Glutamatergic neuron (in vitro differentiated cells): ENCODE data around the gene FGA. TPM values are rescaled to one million over a fixed set of nuclear protein-coding genes. Genes with fewer than 3 reads are reported as not detected.

Experiments
- DNase-seq: peaks from one replicate; pipeline ENCODE4 v3.0.0; 2022
- H3K27ac Mint-ChIP-seq: one replicate; pipeline ENCODE4 v1.8.0; 2020; ENCODE audit warnings: mild to moderate bottlenecking, mixed read lengths, inconsistent platforms; ENCODE audit not compliant: unreplicated experiment
- H3K27me3 Mint-ChIP-seq: one replicate; pipeline ENCODE4 v1.8.0; 2020; ENCODE audit warnings: mild to moderate bottlenecking, moderate library complexity, mixed read lengths, inconsistent platforms; ENCODE audit not compliant: unreplicated experiment
- H3K36me3 Mint-ChIP-seq: one replicate; pipeline ENCODE4 v1.8.0; 2020; ENCODE audit warnings: mild to moderate bottlenecking, mixed read lengths, inconsistent platforms; ENCODE audit not compliant: unreplicated experiment
- H3K4me1 Mint-ChIP-seq: one replicate; pipeline ENCODE4 v1.8.0; 2020; ENCODE audit warnings: mild to moderate bottlenecking, low read depth, mixed read lengths, inconsistent platforms; ENCODE audit not compliant: unreplicated experiment
- H3K4me3 Mint-ChIP-seq: one replicate; pipeline ENCODE4 v1.8.0; 2020; ENCODE audit warnings: mild to moderate bottlenecking, mixed read lengths, inconsistent platforms; ENCODE audit not compliant: unreplicated experiment
- H3K9me3 Mint-ChIP-seq: one replicate; pipeline ENCODE4 v1.8.0; 2020; ENCODE audit warnings: mild to moderate bottlenecking, moderate library complexity, mixed read lengths, inconsistent platforms; ENCODE audit not compliant: unreplicated experiment
- total RNA-seq: library from RNA; stranded (reverse); fragmentation: NEBNext Ultra II Directional; extraction: Animal tissue kit (Norgen Biotek cat#: 25700); gene quantifications from one replicate; pipeline ENCODE4 v1.2.1, GENCODE V29; 2021; ENCODE audit not compliant: unreplicated experiment
- TF ChIP-seq, protein P1 (sequence below): fragments of 200-600 bp; sonication (generic); IDR thresholded peaks from one replicate; pipeline ENCODE4 v1.5.0; 2021; ENCODE audit not compliant: partially characterized antibody, unreplicated experiment

Gene FGA
- total RNA-seq, 1 donor from 2014 or later, result not detected

DNA sequence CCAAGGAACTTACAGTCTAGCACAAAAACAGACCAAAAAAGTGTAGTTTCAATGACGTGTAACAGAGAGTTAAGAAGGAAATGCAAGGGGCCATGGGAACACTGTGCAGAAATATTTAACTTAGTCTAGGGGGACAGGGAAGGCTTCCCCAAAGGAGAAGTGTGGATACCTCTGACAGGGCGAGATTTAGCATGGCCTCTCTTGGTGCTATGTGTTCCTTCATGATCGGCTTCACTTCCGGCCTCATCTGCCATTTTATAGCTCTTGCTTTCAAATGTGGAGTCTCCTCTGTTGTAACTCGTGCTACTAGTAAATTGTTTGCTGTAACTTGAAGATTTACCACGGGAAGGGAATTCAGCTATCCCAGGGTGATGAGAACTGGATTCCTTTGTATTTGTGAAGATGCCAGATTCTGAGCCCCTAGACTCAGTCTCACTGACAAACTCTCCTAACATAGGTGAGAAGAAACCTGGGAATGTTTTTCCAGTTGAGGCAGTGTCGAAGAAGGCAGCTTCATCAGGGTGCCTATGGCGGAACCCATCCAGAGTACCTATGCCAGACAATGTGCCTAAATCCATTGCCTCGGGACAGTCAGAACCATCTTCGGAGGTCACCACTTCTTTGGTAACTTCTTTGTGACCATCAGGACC is 5.0 kb downstream of the FGA start:
- TF ChIP-seq, protein P1, sequence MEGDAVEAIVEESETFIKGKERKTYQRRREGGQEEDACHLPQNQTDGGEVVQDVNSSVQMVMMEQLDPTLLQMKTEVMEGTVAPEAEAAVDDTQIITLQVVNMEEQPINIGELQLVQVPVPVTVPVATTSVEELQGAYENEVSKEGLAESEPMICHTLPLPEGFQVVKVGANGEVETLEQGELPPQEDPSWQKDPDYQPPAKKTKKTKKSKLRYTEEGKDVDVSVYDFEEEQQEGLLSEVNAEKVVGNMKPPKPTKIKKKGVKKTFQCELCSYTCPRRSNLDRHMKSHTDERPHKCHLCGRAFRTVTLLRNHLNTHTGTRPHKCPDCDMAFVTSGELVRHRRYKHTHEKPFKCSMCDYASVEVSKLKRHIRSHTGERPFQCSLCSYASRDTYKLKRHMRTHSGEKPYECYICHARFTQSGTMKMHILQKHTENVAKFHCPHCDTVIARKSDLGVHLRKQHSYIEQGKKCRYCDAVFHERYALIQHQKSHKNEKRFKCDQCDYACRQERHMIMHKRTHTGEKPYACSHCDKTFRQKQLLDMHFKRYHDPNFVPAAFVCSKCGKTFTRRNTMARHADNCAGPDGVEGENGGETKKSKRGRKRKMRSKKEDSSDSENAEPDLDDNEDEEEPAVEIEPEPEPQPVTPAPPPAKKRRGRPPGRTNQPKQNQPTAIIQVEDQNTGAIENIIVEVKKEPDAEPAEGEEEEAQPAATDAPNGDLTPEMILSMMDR, result no peak
- H3K36me3 Mint-ChIP-seq, result no peaks in the 10 kb centered on the region
- H3K4me1 Mint-ChIP-seq, result no peaks in the 10 kb centered on the region
- no peak for DNase-seq
- no peak overlapping the region for H3K27ac Mint-ChIP-seq
- no peak overlapping the region for H3K4me3 Mint-ChIP-seq
- H3K9me3 Mint-ChIP-seq, result no peaks in the 10 kb centered on the region
- H3K27me3 Mint-ChIP-seq, result no peaks in the 10 kb centered on the region

DNA sequence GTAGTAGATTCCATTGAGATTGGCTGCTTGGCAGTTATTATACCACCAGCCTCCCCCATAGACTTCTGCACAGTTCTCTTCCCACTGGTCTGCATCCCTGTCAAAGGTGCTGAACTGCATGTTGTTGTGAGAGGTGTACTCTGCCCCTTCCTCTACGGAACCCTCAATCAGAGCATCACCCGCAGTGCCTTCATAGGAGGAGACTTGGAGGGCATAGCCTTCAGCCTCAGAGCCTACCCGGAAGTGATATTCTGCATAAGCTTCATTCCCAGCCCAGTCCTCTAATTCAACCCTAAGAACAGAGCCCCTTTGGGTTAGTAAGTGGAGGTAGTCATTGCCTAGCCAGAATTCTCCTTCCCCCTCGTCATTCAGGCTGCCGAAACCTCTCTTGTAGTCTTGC is 6.3 kb downstream of the FGA start:
- H3K27ac Mint-ChIP-seq, result no peak overlapping the region
- H3K36me3 Mint-ChIP-seq, result no peaks in the 10 kb centered on the region
- DNase-seq, result no peak
- H3K9me3 Mint-ChIP-seq, result no peaks in the 10 kb centered on the region
- TF ChIP-seq, protein P1, result no peak
- H3K4me3 Mint-ChIP-seq, result no peak overlapping the region
- H3K27me3 Mint-ChIP-seq, result no peaks in the 10 kb centered on the region
- no peaks in the 10 kb centered on the region for H3K4me1 Mint-ChIP-seq

DNA sequence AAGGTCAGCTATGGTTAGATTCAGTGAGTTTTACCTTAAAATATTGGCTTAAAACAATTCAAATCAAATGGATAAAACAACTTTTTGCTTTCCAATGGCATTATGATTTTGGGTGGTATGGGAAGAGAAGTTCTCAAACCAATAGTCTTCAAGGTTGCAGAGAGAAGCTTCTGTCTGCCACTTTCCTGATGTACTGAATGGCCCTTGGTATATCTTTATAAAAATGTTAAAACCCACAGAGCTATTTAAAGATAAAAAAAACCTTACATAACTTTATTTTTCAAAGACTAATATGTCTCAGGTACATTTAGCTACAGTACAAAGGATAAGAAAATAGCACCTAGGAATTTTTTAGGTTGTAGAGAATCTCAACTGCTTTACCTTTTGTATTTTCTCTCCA is 6.9 kb downstream of the FGA start:
- DNase-seq, result no peak
- no peaks in the 10 kb centered on the region for H3K27me3 Mint-ChIP-seq
- H3K4me3 Mint-ChIP-seq, result no peak overlapping the region
- TF ChIP-seq, protein P1, result no peak
- H3K4me1 Mint-ChIP-seq, result no peaks in the 10 kb centered on the region
- H3K36me3 Mint-ChIP-seq, result no peaks in the 10 kb centered on the region
- H3K9me3 Mint-ChIP-seq, result no peaks in the 10 kb centered on the region
- no peak overlapping the region for H3K27ac Mint-ChIP-seq

DNA sequence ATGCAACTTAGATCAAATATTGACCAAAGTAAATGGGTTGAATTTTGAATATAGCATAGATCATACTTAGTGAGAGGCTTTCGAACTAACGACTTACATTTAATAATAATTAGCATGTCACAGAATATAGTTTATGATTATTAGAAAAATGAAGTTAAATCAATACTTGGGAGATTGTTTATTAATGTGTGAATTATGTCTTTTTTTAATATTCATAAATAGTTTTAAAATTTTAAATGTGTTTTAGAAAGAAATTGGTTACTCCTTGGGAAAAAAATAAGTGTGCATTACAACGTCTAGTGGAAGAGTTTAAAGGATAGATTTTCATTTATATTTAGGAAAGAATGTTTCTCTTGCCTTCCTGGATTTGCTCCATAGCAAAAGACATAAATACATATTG is 7.3 kb downstream of the FGA start:
- no peaks in the 10 kb centered on the region for H3K36me3 Mint-ChIP-seq
- no peak overlapping the region for H3K27ac Mint-ChIP-seq
- no peaks in the 10 kb centered on the region for H3K27me3 Mint-ChIP-seq
- H3K4me3 Mint-ChIP-seq, result no peak overlapping the region
- DNase-seq, result no peak
- no peaks in the 10 kb centered on the region for H3K4me1 Mint-ChIP-seq
- TF ChIP-seq, protein P1, result no peak
- no peaks in the 10 kb centered on the region for H3K9me3 Mint-ChIP-seq

DNA sequence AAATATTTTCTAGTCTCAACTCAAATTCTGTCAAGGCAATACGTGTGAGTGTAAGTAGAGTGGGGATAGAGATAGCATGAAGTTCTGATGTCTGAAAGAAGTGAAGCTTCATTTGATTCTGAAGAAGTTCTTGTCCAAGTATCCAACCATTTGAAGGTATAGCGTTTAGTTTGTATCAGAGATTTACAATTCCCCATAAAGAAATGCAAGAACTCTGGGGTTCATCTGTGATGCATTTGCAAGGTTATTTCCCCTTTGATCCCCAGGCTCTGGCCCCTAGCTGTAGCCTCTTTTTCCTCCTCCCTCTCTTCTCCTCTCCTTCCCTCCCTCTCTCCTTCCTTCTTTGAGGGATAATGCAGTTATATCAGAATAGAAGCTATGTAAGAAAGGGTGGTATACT is 7.8 kb downstream of the FGA start:
- no peak for DNase-seq
- Mint-ChIP-seq H3K9me3 (no peaks in the 10 kb centered on the region), H3K27ac (no peak overlapping the region), H3K4me3 (no peak overlapping the region), H3K4me1 (no peaks in the 10 kb centered on the region), H3K36me3 (no peaks in the 10 kb centered on the region), H3K27me3 (no peaks in the 10 kb centered on the region)
- TF ChIP-seq, protein P1, result no peak
